Aorta (tissue), 5 donors: ENCODE results near the gene HIPK2. TPM values are rescaled to one million over a fixed set of nuclear protein-coding genes. Genes with fewer than 3 reads are reported as not detected.

Experiments used
- ATAC-seq: fragments of 200-7000 bp; cut with Tn5 transposase; one replicate; pipeline ENCODE4 v1.9.1; 2022; ENCODE audit warnings: moderate library complexity; ENCODE audit not compliant: low FRiP score
- DNase-seq, 2 donors: peaks; one replicate each; pipeline ENCODE4 v3.0.0-alpha.2; 2020
- H3K27ac ChIP-seq, 2 donors: one replicate each; pipeline ENCODE4 v1.5.1; 2013; ENCODE audit warnings: low read length in 2 of 2, mild to moderate bottlenecking in 2 of 2, moderate library complexity in 2 of 2, control low read depth in 1 of 2, inconsistent platforms in 1 of 2, low read depth in 1 of 2
- H3K27me3 ChIP-seq, 2 donors: one replicate each; pipeline ENCODE4 v1.6.1; 2013; ENCODE audit warnings: control low read depth in 1 of 2, low read length in 1 of 2, mild to moderate bottlenecking in 1 of 2, moderate library complexity in 1 of 2; ENCODE audit not compliant: insufficient read depth in 2 of 2, control insufficient read depth in 1 of 2
- H3K36me3 ChIP-seq, 2 donors: one replicate each; pipeline ENCODE4 v1.6.1; 2013; ENCODE audit warnings: control low read depth in 1 of 2, low read length in 1 of 2, mild to moderate bottlenecking in 1 of 2; ENCODE audit not compliant: insufficient read depth in 2 of 2, control insufficient read depth in 1 of 2
- H3K4me1 ChIP-seq, 2 donors: one replicate each; pipeline ENCODE4 v1.6.1; 2013; ENCODE audit warnings: low read length in 2 of 2, control low read depth in 1 of 2, mild to moderate bottlenecking in 1 of 2, moderate library complexity in 1 of 2; ENCODE audit not compliant: insufficient read depth in 2 of 2, control insufficient read depth in 1 of 2
- H3K4me3 ChIP-seq, 2 donors: one replicate each; pipeline ENCODE4 v1.5.1; 2013; ENCODE audit warnings: low read length in 2 of 2, control low read depth in 1 of 2, mild to moderate bottlenecking in 1 of 2
- H3K9me3 ChIP-seq: one replicate; pipeline ENCODE4 v1.6.1; 2013; ENCODE audit warnings: mild to moderate bottlenecking, low read length; ENCODE audit not compliant: control insufficient read depth
- WGBS, 2 donors: extraction: QIAGEN DNeasy Blood & Tissue Kit; methylation state at CpG; one replicate each; pipeline ENCODE4 v1.1.7; 2013; 5-methylcytosine and 5-hydroxymethylcytosine counted together
- intact Hi-C, 2 donors: fragments of 100-400 bp; cut with DNase I; formaldehyde crosslinking; loops; one replicate each; pipeline versions ENCODE4 v1.14.2 to v1.15.0; 2022
- polyA plus RNA-seq, 2 donors: library from polyadenylated mRNA; stranded (reverse); fragments of 200-250 nt; gene quantifications; one replicate each; pipeline ENCODE4 v1.2.3, GENCODE V29; 2013
- total RNA-seq, 2 donors: library from RNA; stranded (reverse); fragmentation: NEBNext Ultra II Directional; extraction: Animal tissue kit (Norgen Biotek cat#: 25700); gene quantifications; one replicate each; pipeline ENCODE4 v1.2.1, GENCODE V29; 2021
- donor health status: healthy with polysubstance abuse.
- donor health status: Bipolar disorder and iron deficiency.
- donor health status: DM: no; HTN: no; CAD: no.
- donor health status: DM: no; HTN: no; CAD: no.
- donor health status: DM: yes; HTN: yes; CAD: no.

The HIPK2 gene
- total and polyA plus RNA-seq, 4 donors: 9.4 to 108 (median 23.9) TPM

DNA sequence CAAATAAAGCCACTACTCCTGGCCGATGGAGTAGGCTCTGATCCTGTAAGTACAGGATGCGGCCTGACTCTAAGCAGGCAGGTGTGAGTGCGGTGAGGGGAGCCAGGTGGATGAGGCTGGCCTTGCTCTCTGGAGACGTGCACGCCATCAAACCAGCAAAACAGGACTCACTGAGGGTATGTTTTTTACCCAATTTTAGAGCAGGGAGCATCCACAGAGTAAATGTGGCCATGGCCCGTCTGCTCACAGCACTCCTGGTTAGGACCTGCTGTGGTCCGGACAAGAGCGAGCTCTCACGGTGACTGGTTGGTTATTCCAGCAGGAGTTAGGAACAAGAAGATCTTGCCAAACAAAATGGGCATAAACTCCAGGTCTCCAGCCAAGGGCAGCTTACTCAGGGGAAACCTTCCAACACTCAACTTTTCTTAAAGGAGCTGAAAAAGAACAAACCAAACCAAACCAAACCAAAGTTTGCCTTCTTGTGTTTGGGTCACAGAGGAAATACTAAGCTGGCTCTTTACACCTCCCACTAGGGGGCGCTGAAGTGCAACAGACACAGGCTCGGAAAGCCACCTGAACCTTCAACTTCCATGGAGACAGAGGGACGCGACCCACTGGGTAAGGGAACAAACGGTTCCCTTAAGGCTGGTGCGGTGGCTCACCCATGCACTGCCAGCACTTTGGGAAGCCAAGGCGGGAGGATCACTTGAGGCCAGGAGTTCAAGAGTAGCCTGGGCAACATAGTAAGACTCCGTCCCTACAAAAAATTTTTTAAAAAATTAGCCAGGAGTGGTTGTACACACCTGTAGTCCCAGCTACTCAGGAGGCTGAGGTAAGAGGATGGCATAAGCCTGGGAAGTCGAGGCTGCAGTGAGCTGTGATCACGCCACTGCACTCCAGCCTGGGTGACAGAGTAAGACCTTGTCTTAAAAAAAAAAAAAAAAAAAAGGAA lies 131.9 kb downstream of the HIPK2 start:
- H3K9me3 ChIP-seq: no peaks in the 10 kb centered on the region
- H3K27ac ChIP-seq: peak overlapping the region in 1 of 2 donors; percentile 43
- H3K27me3 ChIP-seq: no peaks in the 10 kb centered on the region
- 25 to 31% methylated on average over 19 of the region's 19 CpGs for WGBS, 2 donors
- peak; percentile 84 for ATAC-seq
- no peak overlapping the region for H3K4me3 ChIP-seq
- H3K4me1 ChIP-seq: peaks cover 0 to 1% of the 10 kb centered on the region in 2 donors
- intact Hi-C loops: loop anchor here (2.0 to 5.0 kb wide), 4 partner anchors 36 to 356 kb away; partner anchors contain the start of gene HIPK2 (in 1 of the 2)
- peak; percentile 87 to 94 for DNase-seq
- H3K36me3 ChIP-seq: no peaks in the 10 kb centered on the region

DNA sequence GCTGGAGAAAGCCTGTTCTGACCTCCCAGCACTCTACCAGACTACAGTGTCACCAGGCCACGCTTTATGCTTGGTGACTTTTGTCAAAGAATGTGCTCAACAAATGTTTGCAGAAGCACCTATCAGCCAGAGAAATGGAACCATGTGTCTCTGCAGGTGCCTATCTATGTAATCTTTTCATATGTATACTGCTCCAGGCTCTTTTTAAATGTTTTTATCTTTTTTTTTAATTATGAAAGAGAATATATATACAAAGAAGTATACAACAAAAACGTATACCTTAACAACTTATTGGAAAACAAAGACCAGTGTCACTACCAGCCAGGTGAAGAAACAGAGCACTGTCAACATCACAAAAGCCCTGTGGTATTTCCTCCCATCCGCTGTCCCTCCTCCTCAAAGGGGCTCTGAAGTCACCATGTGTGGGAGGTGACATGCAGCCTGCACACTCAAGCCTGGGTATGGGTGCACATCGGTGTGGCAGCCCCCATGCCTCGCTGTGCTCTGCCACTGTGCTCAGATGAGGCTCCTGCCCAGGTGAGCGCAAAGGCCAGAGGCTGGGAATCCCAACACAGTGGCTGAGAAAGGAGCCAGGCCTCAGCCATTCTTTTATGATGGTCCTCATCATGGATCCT lies 133.7 kb downstream of the HIPK2 start:
- Histone ChIP-seq H3K36me3 (no peaks in the 10 kb centered on the region), H3K9me3 (no peaks in the 10 kb centered on the region), H3K27me3 (no peaks in the 10 kb centered on the region), H3K4me1 (no peaks in the 10 kb centered on the region), H3K27ac (no peak overlapping the region), H3K4me3 (no peak overlapping the region)
- intact Hi-C loops: no loop called here
- no peak for DNase-seq
- ATAC-seq: no peak
- WGBS, 2 donors: 86 to 90% methylated on average over 6 of the region's 6 CpGs

DNA sequence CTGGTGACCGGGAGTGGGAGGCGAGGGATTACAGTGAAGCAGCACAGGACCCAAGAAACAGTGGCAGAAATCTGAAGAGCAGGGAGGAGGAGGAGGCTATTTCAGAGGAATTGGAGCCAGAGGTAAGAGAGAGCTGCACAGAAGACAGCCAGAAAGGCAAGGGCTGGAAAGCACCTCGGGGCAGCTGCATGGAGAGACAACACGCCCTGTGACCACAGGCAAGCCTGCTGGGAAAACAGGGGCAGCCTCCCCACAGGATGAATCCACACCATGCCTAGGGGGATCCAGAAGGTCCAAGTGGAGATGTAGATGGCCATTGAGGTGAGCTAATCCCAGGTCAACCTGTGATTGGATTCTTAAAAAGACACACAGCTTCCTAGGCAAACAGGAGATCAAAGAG lies 135.5 kb downstream of the HIPK2 start:
- DNase-seq (no peak), ATAC-seq (no peak)
- Histone ChIP-seq H3K27me3 (no peaks in the 10 kb centered on the region), H3K27ac (no peak overlapping the region), H3K36me3 (no peaks in the 10 kb centered on the region), H3K4me3 (no peak overlapping the region), H3K4me1 (no peaks in the 10 kb centered on the region), H3K9me3 (no peaks in the 10 kb centered on the region)
- 86 to 89% methylated on average over 4 of the region's 4 CpGs for WGBS, 2 donors
- intact Hi-C loops: no loop called here

DNA sequence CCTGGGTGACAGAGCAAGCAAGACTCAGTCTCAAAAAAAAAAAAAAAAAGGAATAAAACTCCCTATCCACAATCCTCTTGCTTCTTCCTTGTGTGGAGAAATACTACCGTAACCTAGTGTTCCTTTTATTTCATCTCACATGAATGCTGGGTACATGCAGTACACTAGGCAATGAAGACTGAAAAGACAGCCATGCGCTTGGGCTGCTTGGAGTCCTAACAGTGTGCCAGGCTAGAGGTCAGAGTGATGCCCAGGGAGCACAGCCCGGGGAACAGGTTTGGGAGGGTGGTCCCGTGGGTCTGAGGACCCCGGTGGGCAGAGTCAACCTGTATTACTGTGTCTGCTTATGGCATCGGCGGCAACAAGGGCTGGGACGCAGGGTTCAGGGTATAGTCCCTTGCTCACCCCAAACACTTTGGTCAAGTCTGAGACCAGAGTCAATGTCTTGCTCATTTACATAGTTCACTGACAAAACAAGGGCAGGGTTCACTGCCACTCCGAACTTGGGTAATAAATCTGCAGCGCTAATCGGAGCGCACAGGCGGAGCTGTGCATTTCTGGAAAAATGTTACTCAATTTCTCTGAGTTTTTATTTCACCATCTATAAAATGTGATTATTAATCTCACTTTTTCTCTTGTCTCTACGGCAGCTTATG lies 136.3 kb downstream of the HIPK2 start:
- Histone ChIP-seq H3K4me1 (no peaks in the 10 kb centered on the region), H3K27me3 (no peaks in the 10 kb centered on the region), H3K4me3 (no peak overlapping the region), H3K9me3 (no peaks in the 10 kb centered on the region), H3K27ac (no peak overlapping the region), H3K36me3 (no peaks in the 10 kb centered on the region)
- intact Hi-C loops: no loop called here
- ATAC-seq: no peak
- no peak for DNase-seq
- 88 to 90% methylated on average over 14 of the region's 14 CpGs for WGBS, 2 donors

DNA sequence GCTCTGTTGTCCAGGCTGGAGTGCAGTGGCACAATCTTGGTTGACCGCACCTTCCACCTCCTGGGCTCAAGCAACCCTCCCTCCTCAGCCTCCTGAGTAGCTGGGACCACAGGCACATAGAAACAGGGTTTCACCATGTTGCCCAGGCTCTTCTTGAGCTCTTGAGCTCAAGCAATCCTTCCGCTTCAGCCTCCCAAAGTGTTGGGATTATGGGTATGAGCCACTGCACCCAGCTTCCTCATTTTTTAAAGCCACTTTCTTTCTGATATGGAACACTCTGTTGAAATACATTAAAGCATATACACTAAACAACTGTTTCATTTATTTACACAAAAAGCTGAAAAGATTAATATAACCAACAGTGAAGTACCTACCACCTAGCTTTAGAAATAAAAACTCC lies 137.1 kb downstream of the HIPK2 start:
- H3K27ac ChIP-seq: no peak overlapping the region
- H3K4me1 ChIP-seq: no peaks in the 10 kb centered on the region
- 98 to 99% methylated on average over 2 of the region's 2 CpGs for WGBS, 2 donors
- no peaks in the 10 kb centered on the region for H3K27me3 ChIP-seq
- intact Hi-C loops: no loop called here
- H3K36me3 ChIP-seq: no peaks in the 10 kb centered on the region
- no peak for ATAC-seq
- H3K4me3 ChIP-seq: no peak overlapping the region
- H3K9me3 ChIP-seq: no peaks in the 10 kb centered on the region
- no peak for DNase-seq

GRCh38 chr7:139639563-139639962 lies 138.2 kb downstream of the HIPK2 start:
- WGBS, 2 donors: 95 to 97% methylated on average over 6 of the region's 6 CpGs
- H3K27ac ChIP-seq: no peak overlapping the region
- no peaks in the 10 kb centered on the region for H3K9me3 ChIP-seq
- H3K27me3 ChIP-seq: no peaks in the 10 kb centered on the region
- no peak overlapping the region for H3K4me3 ChIP-seq
- H3K4me1 ChIP-seq: no peaks in the 10 kb centered on the region
- intact Hi-C loops: no loop called here
- H3K36me3 ChIP-seq: no peaks in the 10 kb centered on the region
- ATAC-seq (no peak), DNase-seq (no peak)

DNA sequence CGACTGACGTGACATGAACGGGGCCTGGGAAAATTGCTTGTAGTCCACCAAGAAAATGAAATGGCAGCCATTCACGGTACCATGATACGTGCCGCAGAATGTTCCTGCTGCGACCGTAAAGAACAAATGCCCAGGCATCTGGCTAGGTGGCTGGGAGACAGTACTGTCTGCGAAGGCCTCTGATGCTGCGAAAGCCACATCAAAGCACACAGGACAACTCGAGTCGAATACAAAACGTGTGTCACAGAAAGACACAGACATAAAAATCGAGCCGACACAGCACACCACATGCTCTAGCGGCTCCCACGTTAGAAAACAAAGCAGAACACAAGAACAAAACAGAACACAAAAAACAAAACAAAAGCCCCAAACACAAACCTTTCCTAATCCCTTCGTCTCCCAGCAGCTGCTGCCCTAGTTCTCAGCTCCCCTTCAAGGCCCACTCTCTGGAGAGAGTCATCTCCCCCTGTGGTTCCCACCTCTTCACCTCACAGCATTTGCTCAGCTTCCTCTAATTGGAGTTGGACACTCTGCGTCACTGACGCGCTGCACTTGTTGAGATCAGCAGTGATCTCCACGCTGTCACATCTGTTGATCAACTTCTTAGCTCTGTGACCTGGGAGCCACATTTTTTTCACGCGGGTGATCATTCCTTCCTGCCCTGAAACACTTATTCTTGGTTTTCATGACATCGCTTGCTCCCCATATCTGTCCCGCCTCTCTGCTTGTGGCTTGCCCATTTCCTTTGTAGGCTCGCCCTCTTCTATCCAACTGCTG lies 142.1 kb downstream of the HIPK2 start:
- WGBS, 2 donors: 91% methylated on average over 27 of the region's 27 CpGs
- Histone ChIP-seq H3K27me3 (no peaks in the 10 kb centered on the region), H3K4me1 (no peaks in the 10 kb centered on the region), H3K9me3 (no peaks in the 10 kb centered on the region), H3K27ac (no peak overlapping the region), H3K36me3 (peaks cover 0 to 4% of the 10 kb centered on the region in 2 donors), H3K4me3 (no peak overlapping the region)
- ATAC-seq (no peak), DNase-seq (no peak)
- intact Hi-C loops: no loop called here

GRCh38 chr7:139634087-139634486 lies 143.7 kb downstream of the HIPK2 start:
- Histone ChIP-seq H3K4me1 (no peaks in the 10 kb centered on the region), H3K36me3 (peaks cover 0 to 6% of the 10 kb centered on the region in 2 donors), H3K9me3 (no peaks in the 10 kb centered on the region), H3K4me3 (no peak overlapping the region), H3K27me3 (no peaks in the 10 kb centered on the region), H3K27ac (no peak overlapping the region)
- ATAC-seq (no peak), DNase-seq (no peak)
- intact Hi-C loops: no loop called here
- WGBS, 2 donors: 89 to 92% methylated on average over 7 of the region's 7 CpGs
